HFF-Myc (cell line): ENCODE measurements around the gene HEXIM2.

Experiments
- DNase-seq: peaks from one replicate; pipeline ENCODE4 v3.0.0-alpha.2; 2011; ENCODE audit warnings: low read depth; ENCODE audit errors: extremely low read depth
- H3K4me3 ChIP-seq: replicated peaks from 2 replicates; pipeline ENCODE4 v1.5.1; 2011; ENCODE audit warnings: low read depth, mild to moderate bottlenecking, control low read depth, low read length
- CTCF ChIP-seq: IDR thresholded peaks from 2 replicates; pipeline ENCODE4 v1.5.1; 2012; ENCODE audit warnings: mild to moderate bottlenecking, low read depth, low read length, control low read depth; ENCODE audit errors: missing control alignments

Gene HEXIM2

DNA sequence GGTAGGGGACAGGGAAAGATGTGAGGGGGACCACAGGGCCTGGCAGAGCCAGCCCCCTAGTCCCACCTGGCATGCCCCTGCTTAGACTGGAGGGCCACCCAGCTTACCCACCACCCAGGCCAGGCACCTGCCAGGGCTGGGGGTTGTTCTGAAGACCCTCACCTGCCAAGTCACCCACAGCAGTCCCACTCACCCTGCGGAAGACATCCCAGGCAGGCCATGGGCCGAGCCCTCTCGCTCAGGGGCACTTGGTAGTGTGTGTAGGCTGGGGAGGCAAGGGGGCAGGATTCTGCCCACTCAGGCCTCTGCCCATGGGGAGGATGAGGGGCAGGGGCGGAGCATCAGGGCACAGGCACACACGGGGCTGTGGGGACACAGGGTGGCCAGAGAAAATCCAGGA, 33.3 kb upstream of the HEXIM2 start:
- no peak for TF ChIP-seq CTCF
- H3K4me3 ChIP-seq: no peak overlapping the region
- DNase-seq: no peak

GRCh38 chr17:45128989-45129388, 32.7 kb upstream of the HEXIM2 start:
- DNase-seq: no peak
- no peak overlapping the region for H3K4me3 ChIP-seq
- TF ChIP-seq CTCF: no peak

GRCh38 chr17:45129426-45129939, 32.2 kb upstream of the HEXIM2 start:
- TF ChIP-seq CTCF: no peak
- no peak overlapping the region for H3K4me3 ChIP-seq
- DNase-seq: no peak

DNA sequence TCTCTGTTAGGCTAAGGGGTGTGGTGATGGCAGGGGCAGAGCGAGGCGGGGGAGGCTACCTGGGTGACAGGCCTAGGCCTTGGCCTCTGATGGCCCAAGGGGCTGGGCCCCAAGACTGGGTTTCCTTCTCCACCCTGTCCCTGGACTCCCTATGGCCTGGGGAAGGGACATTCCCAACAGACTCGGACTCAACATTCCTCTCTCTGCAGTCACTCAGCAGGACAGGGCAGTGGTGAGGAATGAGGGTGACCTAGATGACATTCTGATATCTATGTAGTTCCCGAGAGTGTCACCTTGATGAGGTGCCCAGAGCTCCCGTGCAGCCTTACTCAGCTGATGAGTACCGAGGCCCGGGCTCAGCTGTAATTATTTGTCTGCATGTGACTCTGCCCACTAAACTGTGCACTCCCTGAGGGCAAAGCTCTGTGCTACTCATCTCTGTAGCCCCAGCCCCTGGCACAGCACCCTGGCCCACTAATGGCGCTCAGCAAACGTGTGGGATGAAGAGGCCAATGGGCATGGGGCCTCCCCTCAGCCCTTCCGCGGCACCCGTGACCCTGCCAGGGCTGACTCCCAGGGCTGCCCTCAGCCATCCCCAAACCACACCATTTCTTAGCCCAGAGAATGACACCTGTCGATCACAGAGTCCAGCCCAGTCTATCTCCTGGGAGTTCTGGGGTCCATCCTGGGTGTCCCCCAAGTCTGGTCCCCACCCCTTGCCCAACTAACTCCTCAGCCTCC, 31.6 kb upstream of the HEXIM2 start:
- no peak for DNase-seq
- TF ChIP-seq CTCF: no peak
- peak overlapping the region; percentile 81; the same call in 1 of the 2 replicates for H3K4me3 ChIP-seq

GRCh38 chr17:45130681-45131615, 30.7 kb upstream of the HEXIM2 start:
- TF ChIP-seq CTCF: no peak
- peak overlapping the region; percentile 81 for H3K4me3 ChIP-seq
- no peak for DNase-seq

DNA sequence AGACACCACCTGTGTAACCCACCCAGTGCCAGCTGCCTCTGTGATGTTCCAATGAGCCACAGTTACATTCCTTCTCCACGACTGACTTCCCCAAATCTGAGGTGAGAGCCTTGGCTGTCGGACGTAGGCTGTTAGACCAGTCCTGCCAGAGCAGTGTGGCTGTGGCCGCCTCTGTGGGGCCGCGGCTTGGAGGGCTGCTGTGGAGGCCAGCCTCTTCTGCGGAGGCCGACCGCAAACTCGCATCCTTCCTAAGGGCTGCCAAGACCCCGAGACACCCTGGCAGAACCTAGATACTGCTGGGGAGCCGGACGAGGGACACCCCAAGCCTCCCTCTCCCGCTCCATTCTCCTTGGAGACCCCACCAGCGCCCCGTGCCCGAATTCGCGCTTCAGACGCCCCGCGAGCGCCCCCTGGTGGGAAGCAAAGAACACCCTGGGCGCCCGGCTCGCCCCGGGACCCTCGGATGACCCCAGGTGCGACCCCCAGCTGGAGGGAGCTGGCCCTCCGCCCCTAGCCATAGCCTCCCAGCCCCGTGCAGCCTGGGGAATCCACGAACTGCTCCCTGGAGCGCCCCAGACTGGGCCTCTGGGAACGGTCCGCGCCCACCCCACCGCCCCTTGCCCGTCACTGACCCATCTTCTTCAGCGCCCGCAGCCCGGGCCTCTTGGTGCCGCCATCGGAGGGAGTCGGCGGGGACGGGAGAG, 29.9 kb upstream of the HEXIM2 start:
- TF ChIP-seq CTCF: peak; percentile 86
- no peak for DNase-seq

More for the DNA sequence above, 29.9 kb upstream of the HEXIM2 start:
- H3K4me3 ChIP-seq: peak overlapping the region; percentile 81
